Activated gamma-delta T cell (primary cell): Measurements from ENCODE around the gene SPSB2.
"Not testable (repeated sequence)": the region's sequence is repeated elsewhere in the genome, so short reads cannot be mapped to it uniquely, and the experiment has no call there.

Source experiments
- DNase-seq: peaks from one replicate; lab custom pipeline; 2025; lab: John Stamatoyannopoulos, UW
- total RNA-seq, 2 donors: gene quantifications; one replicate each; lab custom pipeline; 2026; lab: John Stamatoyannopoulos, UW

Gene SPSB2
- total RNA-seq, result 20.7 to 21.3 reads per million in 2 donors

- DNase-seq, result peak; percentile 98
These were observed at the start of gene SPSB2 for GRCh38 chr12:6873094-6874014. Gene SPSB2, minus strand, starts transcription at chr12:6873303. Its CDS starts 402 bp downstream, at chr12:6872901.

- DNase-seq, result no peak
These were observed 49.2 kb upstream of the SPSB2 start for GRCh38 chr12:6921996-6922946.

- no peak for DNase-seq
These were observed 48.4 kb upstream of the SPSB2 start for GRCh38 chr12:6921539-6921938.

GRCh38 chr12:6919588-6919987 lies 46.5 kb upstream of the SPSB2 start:
- no peak for DNase-seq

GRCh38 chr12:6917491-6918231 lies 44.6 kb upstream of the SPSB2 start:
- no peak for DNase-seq

GRCh38 chr12:6916426-6917200 lies 43.5 kb upstream of the SPSB2 start:
- DNase-seq, result no peak

- no peak for DNase-seq
These were observed 42.7 kb upstream of the SPSB2 start for GRCh38 chr12:6915789-6916285.

- no peak for DNase-seq
These were observed 42.1 kb upstream of the SPSB2 start for GRCh38 chr12:6914947-6915788.

- peak; percentile 83 for DNase-seq
These were observed 41.3 kb upstream of the SPSB2 start, which contains the start of gene ENO2 for GRCh38 chr12:6914246-6914946. Gene ENO2, plus strand, starts transcription at chr12:6914580. Its CDS starts 1,253 bp downstream, at chr12:6915833.

- DNase-seq, result no peak
These were observed 39.2 kb upstream of the SPSB2 start for GRCh38 chr12:6912164-6912935.

GRCh38 chr12:6909421-6910145 lies 36.5 kb upstream of the SPSB2 start:
- no peak for DNase-seq

GRCh38 chr12:6908141-6908540 lies 35.0 kb upstream of the SPSB2 start:
- DNase-seq, result not testable (repeated sequence)

- no peak for DNase-seq
These were observed 32.4 kb upstream of the SPSB2 start for GRCh38 chr12:6905414-6906040.

GRCh38 chr12:6904280-6905276 lies 31.5 kb upstream of the SPSB2 start, which contains the start of gene LRRC23:
Gene LRRC23, plus strand, starts transcription at chr12:6904822. Its CDS starts 812 bp downstream, at chr12:6905634.
- DNase-seq, result peak; percentile 85

GRCh38 chr12:6903722-6904121 lies 30.6 kb upstream of the SPSB2 start:
- no peak for DNase-seq

GRCh38 chr12:6902448-6902847 lies 29.3 kb upstream of the SPSB2 start:
- no peak for DNase-seq
